HG02798 (cell line): ENCODE measurements around the gene SLC9A5.

Experiments used
- ATAC-seq: cut with Tn5 transposase; IDR thresholded peaks from one replicate; pipeline ENCODE4 v1.9.1; 2021; ENCODE audit warnings: mild to moderate bottlenecking; ENCODE audit not compliant: unreplicated experiment, poor library complexity

Gene SLC9A5, protein sequence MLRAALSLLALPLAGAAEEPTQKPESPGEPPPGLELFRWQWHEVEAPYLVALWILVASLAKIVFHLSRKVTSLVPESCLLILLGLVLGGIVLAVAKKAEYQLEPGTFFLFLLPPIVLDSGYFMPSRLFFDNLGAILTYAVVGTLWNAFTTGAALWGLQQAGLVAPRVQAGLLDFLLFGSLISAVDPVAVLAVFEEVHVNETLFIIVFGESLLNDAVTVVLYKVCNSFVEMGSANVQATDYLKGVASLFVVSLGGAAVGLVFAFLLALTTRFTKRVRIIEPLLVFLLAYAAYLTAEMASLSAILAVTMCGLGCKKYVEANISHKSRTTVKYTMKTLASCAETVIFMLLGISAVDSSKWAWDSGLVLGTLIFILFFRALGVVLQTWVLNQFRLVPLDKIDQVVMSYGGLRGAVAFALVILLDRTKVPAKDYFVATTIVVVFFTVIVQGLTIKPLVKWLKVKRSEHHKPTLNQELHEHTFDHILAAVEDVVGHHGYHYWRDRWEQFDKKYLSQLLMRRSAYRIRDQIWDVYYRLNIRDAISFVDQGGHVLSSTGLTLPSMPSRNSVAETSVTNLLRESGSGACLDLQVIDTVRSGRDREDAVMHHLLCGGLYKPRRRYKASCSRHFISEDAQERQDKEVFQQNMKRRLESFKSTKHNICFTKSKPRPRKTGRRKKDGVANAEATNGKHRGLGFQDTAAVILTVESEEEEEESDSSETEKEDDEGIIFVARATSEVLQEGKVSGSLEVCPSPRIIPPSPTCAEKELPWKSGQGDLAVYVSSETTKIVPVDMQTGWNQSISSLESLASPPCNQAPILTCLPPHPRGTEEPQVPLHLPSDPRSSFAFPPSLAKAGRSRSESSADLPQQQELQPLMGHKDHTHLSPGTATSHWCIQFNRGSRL

DNA sequence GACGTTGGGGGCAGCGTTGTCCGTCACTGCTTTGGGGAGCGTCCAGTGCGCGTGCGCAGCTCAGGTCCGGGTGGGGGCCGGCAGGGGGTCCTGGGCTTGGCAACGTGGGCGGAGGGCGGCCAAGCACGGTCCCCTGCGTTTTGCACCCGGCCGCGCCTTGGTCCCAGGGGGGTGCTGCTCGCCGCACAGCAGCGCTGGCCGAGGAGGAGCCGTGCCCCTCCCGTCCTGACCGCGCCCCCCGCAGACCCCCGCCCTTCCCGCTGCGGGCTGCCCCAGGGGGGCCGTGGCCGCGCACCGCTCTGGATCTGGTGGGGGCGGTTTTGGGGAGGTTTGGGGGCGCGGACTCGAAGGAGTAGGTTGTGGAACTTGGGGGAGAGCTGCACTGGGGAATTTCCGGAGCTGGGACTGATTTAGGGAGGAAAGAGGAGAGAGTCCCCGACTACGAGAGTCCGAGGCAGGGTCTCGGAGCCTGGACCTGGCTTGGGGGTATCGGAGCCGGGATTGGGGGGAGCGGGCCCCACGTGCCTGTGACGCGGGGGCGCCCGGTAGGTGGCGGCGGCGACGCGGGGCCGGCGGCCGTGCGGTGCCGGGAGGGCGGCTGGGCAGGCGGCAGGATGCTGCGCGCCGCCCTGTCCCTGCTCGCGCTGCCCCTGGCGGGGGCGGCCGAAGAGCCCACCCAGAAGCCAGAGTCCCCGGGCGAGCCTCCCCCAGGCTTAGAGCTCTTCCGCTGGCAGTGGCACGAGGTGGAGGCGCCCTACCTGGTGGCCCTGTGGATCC is at the start of gene SLC9A5:
Gene SLC9A5, plus strand, starts transcription at position 579 of the 777 bp plus-strand sequence. Its CDS starts 36 bp downstream, at position 615.
- ATAC-seq: no peak

DNA sequence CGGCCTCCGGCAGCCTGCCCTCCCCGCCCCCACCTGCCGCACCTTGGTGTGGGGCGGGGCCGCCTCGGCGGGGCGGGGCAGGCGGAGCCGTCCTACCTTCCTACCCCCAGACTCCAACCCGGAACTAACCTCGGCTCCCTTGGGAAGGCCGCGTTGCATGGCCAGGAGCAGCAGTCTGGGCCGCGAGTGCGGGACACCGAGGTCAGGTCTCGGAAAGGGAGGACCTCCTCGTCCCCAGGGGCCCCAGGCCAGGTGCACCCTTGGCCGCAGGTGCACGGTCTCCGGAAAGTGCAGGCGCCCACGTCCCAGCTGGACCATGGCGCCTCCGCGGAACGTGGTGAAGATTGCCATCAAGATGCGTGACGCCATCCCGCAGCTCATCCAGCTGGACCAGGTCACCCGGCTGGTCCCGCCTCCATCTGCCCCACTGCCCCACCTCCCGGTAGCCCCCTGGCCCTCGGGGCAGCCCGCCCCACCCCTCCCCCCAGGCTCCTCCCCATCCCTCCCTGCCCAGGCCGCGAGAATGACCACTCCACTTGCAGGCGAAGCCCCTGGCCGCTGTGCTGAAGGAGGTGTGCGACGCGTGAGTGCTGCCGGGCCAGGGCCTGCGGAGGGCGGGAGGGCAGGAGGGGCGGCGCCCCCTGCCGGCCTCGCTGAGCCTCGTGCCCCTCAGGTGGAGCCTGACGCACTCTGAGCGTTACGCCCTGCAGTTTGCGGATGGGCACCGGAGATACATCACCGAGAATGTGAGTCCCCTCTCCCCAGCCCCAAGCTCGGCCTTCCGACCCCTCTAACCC is 49.6 kb upstream of the SLC9A5 start, which contains the start of gene ELMO3:
Gene ELMO3, plus strand, starts transcription at position 121 of the 797 bp plus-strand sequence. Its CDS starts 196 bp downstream, at position 317.
- ATAC-seq: no peak

DNA sequence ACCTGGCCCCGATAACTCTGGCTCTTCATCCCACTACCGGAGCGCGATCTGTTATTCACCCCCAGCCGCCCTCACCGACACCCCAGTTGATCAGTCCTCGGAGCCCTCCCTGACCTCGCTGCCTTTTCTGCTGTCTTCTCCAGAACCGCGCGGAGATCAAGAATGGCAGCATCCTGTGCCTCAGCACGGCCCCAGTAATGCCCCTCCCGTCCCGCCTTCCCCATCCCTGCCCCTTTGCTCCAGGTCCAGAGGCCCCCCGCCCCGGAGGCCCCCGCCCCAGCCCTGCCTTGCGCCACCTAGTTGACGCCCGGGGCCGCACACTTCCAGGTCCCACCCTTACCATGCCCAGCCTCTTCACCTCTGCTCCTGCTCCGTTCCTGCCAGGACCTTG is 49.0 kb upstream of the SLC9A5 start:
- no peak for ATAC-seq

DNA sequence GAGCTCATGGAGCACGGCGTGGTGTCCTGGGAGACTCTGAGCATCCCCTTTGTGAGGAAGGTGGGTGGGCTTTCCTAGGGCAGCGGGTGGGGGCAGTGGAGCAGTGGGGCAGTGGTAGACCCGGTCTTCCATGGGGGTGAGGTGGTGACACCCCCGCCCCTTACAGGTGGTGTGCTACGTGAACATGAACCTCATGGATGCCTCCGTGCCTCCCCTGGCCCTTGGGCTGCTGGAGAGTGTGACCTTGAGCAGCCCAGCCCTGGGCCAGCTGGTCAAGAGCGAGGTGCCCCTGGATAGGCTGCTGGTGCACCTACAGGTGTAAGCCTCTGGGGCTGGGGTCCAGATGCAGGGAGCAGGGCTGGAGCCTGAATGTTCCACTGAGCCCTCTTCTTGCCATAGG is 48.3 kb upstream of the SLC9A5 start:
- no peak for ATAC-seq

DNA sequence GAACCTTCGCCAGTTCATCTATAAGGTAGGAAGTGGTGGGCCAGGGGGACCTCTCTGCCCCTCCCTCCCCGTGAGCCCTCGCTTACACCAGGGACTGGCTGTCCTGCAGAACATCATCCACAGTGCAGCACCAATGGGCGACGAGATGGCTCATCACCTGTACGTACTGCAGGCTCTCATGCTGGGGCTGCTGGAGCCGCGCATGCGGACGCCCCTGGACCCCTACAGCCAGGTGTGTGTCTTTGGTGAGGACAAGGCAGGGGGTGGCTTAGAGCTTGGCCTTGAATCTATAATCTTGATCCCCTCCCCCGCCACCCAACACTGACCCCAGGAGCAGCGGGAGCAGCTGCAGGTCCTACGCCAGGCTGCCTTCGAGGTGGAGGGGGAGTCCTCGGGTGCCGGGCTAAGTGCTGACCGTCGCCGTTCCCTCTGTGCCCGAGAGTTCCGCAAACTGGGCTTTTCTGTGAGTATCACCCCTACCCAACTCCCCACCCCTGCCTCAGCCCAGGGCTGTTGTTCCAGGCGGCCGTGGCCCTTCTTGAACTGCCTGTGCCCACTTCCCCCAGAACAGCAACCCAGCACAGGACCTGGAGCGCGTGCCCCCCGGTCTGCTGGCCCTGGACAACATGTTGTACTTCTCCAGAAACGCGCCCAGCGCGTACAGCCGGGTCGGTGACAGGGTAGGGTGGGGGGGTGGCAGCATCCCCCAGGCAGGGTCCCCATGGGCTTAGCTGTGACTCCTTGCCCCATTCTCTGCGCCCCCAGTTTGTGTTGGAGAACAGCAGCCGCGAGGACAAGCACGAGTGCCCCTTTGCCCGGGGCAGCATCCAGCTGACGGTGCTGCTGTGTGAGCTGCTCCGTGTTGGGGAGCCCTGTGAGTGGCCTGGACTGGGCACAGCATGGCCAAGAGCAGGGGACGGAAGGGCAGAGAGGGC is 47.1 kb upstream of the SLC9A5 start:
- no peak for ATAC-seq

DNA sequence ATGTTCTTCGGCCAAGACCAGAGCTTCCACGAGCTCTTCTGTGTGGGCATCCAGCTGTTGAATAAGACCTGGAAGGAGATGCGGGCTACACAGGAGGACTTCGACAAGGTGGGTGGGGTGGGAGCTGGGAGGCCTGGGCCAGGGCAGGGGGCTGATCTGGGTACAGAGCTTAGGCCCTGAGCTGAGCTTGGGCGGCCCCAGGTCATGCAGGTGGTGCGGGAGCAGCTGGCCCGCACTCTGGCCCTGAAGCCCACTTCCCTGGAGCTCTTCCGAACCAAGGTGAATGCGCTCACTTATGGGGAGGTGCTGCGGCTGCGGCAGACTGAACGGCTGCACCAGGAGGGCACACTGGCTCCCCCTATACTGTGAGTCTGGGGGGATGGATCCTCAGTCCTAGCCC is 46.4 kb upstream of the SLC9A5 start:
- no peak for ATAC-seq

DNA sequence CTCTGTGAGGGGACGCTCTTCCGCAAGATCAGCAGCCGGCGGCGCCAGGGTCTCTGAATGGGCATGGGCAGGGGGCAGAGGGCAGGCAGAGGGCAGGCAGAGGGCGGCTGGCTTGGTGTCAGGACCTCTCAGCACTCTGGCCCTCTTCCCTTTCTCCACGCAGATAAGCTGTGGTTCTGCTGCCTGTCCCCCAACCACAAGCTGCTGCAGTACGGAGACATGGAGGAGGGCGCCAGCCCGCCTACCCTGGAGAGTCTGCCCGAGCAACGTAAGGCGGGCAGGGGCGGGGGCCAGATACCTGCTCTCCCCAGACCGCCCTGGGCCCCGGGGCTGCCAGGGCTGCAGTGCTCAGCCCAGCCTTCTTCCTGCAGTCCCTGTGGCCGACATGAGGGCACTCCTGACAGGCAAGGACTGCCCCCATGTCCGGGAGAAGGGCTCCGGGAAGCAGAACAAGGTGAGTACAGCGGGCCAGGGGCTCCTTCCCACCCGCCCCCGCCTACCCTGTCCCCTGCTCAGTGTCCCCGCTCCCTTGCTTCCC is 45.8 kb upstream of the SLC9A5 start:
- ATAC-seq: no peak

DNA sequence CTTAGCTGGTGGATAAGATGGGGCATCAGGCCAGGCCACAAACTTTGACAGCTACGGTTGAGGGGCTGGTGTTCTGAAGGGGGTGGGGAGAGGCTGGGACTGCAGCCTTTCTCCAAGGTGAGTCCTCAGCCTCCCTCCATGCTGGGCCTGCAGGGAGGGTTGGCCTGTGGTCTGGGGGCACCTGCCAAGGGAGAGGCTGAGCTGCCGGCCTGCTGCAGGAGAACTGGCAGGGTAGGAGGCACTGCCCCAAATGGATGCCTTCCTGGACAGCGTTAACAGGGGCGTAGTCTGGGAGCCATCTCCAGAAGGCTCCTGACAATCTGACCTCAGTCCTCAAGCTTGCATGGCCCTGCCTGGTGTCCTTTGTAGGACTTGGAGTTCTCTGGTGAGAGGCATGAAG is 44.7 kb upstream of the SLC9A5 start:
- ATAC-seq: no peak

DNA sequence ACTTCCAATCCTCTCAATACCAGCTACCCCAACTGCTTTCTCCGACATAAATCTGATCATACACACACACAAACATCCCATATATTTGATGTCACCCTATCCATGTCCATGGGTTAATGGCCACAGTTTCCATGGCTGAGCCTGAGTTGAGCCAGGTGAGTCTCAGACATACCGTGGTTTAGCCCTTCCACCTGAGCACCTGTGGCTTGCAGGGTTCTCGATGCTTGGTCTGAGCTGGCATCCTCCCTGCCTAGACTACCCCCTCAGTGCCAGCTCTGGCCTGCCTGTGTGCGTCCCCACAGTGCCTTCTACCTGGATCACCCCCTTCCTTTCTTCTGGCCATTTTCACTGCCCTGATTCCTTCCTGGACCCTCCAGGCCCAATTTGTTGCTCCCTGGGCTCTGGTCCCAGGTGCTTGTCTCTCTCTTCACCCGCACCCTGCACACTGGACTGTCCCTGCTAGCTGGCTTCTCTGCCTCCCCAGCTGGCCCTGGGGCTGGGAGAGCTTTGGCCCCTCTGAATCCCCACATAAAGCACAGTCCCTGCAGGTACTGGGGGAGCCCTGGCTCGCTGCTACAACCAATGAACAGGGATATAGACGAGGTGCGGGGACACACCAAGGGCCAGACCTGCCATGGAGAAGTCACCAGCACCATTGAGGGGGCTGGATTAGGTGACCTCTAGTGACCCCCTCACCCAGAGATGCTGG is 42.5 kb upstream of the SLC9A5 start:
- ATAC-seq: no peak

DNA sequence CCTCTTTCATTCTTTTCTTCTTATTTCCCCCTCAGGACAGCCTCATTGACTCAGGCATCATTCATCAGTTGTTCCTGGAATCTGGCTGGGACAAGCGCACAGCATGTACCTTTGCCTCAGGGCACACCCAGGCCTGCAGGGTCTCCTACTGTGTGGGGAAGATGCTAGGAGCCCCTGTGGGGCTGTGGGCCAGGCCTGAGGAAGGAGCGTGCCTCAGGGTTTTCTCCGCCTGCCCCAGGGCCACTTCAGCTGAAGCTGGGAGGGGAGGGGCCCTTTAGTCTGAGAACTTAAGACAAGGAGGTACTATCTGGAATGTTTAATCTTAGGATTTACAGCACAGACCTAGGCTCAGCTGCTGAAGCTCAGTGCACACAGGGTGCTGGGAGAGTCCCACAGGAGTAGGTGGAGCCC is 41.9 kb upstream of the SLC9A5 start:
- no peak for ATAC-seq

DNA sequence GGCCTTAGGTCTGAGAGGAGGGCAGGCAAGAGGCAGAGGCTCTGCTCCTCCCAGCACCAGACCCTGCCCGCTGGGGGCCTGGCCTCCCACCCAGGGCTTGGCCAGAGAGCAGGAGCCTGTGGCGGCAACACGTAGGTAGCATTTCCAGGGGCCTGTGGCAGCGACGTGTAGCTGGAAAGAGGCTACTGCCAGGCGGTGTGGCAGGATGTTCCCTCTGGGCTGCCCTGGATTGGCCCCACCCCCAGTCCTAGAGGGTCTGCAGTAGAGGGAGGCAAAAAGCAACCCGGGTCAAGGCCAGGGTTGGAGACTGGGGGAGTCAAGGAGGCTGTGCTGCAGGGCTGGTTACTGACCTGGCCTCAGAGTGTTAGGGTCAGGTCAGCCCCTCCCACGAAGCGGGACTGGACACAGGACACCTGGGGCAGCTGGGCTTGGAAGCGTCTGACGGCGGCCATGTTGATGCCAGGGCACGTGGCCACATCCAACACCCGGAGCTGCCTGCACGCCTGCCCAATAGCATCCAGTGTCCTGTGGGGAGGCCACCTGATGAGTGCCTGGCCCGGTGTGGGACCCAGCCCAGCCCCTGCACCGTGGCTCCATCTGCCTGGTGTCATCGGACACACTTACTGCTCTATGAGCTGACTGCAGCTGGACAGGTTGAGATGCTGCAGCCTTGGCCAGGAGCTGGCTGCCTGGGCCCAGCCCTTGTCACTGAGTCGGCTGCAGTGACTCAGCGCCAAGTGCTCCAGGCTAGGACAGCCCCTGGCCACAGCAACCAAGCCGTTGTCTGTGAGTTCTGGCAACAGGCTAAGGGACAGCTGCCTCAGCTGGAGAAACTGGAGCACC is 41.3 kb upstream of the SLC9A5 start:
- ATAC-seq: no peak

DNA sequence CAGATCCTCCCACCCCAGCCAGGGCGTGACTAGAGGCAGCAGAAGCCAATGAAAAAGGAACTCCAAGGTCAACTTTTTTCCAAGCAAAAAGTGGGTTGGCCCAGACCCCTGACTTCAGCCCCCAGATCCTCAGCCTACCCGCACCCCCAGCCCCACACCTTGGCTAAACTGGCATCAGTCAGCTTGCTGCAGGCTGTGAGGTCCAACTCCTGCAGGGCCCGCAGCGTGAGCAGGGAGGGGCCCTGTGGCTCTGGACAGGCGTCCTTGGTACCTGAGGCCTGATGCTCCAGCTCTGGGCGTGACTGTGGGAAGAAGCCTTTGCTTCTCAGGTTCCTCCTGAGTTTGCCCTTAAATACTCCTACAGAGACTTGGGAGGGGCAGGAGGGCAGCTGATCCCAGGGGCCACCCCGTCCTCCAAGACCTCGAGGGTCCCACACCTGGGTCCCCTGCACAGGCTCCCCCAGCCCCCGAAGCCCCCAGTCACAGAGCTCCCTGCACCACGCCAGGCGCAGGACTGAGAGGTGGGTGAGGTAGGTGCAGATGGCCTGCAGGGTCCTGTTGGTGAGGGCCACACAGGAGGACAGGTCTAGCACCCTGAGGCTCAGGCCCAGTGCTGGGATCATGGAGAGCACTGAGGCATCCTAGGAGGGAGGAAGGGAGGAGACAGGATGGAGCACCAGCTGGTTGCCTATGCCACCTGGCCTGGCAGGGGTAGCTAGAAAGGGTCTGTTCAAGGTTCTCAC is 40.5 kb upstream of the SLC9A5 start:
- ATAC-seq: no peak

DNA sequence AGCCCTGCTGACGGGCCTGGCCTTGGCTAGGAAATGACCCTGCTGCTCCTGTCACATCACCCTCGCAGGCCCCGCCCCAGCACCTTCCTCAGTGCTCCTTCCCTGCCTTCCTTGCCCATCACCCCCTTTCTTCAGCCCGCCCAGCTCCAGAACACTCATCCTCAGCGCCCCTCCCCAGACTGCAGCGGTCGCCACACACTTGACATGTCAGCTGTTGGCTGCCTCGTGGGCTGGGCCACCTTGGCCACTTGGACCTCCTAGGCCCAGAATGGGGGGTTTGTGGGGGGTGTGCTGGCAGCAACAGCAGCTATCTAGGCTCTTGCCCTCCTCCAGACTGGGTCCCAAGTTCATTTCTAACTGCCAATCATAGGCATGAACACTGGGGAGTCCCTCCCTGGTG is 39.2 kb upstream of the SLC9A5 start:
- no peak for ATAC-seq

DNA sequence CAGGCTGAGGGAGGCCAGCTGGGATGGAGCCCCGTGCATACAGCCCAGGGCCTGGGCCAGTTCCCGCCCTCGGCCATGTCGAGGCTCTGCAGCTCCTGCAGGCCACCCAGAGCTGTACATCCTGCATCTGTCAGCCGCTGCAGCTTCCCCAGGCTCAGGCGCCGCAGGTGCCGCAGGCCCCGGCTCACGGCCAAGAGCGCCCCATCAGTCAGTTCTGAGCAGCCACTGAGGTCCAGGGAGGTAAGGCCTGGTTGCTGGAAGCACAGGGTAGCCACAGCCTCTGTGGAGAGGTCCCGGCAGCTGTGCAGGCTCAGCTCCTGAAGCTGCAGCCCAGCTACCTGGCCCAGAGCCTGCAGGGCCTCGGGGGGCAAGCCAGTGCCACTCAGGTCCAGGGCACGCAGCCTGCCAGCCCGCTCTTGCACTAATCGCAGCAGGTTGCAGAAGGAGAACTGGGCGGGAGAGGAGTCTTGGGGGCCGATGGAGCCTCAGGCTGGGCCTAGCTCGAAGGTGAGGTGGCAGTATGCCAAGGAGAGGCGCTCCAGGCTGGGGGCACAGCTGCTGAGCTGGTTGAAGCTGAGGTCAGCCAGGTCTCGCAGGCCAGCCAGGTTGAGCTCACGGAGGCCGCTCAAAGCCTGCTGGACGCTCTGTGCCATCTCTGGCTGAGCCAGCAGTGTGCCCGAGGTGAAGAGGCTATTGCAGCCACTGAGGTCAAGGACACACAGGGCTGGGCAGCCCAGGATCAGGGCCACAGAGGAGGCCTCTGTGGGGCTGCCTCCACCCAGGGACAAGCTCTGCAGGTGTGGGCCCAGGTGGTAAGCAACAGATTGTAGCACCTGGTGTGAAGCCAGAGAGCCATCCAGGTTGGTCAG is 38.5 kb upstream of the SLC9A5 start:
- no peak for ATAC-seq

DNA sequence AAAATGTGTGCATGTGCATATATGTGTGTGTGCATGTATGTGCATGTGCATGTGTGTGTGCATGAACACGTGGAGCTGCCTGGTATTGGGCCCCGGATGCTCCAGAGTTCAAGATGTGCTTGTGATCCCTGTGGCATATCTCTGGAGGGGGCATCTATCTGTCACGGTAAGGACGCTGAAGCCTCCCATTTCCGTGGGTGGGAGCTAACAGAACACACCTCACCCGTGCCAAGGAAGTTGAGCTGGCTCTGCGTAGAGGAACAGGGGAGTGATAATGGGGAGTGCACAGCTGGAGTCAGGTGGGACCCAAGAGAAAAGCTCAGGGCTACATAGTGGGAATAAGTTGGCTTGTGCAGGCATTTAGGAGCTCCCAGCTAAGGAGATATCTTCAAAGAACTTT is 37.1 kb upstream of the SLC9A5 start:
- ATAC-seq: no peak
